Endometrium (tissue), 2 donors: ENCODE results near the gene PROSER3.

Experiments
- FAIRE-seq: peaks from 2 replicates; lab custom pipeline; 2012; peaks lifted over from hg19 to GRCh38; lab: Jason Lieb, UNC
- donor health status: control.
- donor health status: control.

PROSER3 gene

GRCh38 chr19:35777086-35777841 lies 19.3 kb downstream of the PROSER3 start:
- FAIRE-seq, result no peak

- FAIRE-seq, result no peak
Measured at GRCh38 chr19:35777961-35778360, 20.0 kb downstream of the PROSER3 start.

GRCh38 chr19:35779033-35779432 lies 21.1 kb downstream of the PROSER3 start:
- no peak for FAIRE-seq

- no peak for FAIRE-seq
Measured at GRCh38 chr19:35780058-35780457, 22.1 kb downstream of the PROSER3 start.

- FAIRE-seq, result no peak
Measured at GRCh38 chr19:35780717-35781116, 22.7 kb downstream of the PROSER3 start.

- FAIRE-seq, result no peak
Measured at GRCh38 chr19:35781650-35782049, 23.7 kb downstream of the PROSER3 start.

GRCh38 chr19:35782589-35782988 lies 24.6 kb downstream of the PROSER3 start:
- FAIRE-seq, result no peak

GRCh38 chr19:35783469-35784434 lies 25.8 kb downstream of the PROSER3 start:
- no peak for FAIRE-seq

- no peak for FAIRE-seq
Measured at GRCh38 chr19:35784503-35785338, 26.7 kb downstream of the PROSER3 start.

GRCh38 chr19:35785339-35785627 lies 27.3 kb downstream of the PROSER3 start:
- no peak for FAIRE-seq

- FAIRE-seq, result no peak
Measured at GRCh38 chr19:35786299-35787160, 28.6 kb downstream of the PROSER3 start.

- no peak for FAIRE-seq
Measured at GRCh38 chr19:35787227-35787799, 29.3 kb downstream of the PROSER3 start.

GRCh38 chr19:35788205-35788960 lies 30.4 kb downstream of the PROSER3 start:
- no peak for FAIRE-seq

GRCh38 chr19:35789195-35789977 lies 31.4 kb downstream of the PROSER3 start:
- no peak for FAIRE-seq

- FAIRE-seq, result no peak
Measured at GRCh38 chr19:35789978-35790944, 32.3 kb downstream of the PROSER3 start.

- FAIRE-seq, result no peak
Measured at GRCh38 chr19:35790981-35791813, 33.2 kb downstream of the PROSER3 start.

- no peak for FAIRE-seq
Measured at GRCh38 chr19:35791814-35792279, 33.9 kb downstream of the PROSER3 start.
